ENCODE measurements around the gene IL18RAP. TPM values are rescaled to one million over a fixed set of nuclear protein-coding genes. Genes with fewer than 3 reads are reported as not detected.

IL18RAP gene, protein sequence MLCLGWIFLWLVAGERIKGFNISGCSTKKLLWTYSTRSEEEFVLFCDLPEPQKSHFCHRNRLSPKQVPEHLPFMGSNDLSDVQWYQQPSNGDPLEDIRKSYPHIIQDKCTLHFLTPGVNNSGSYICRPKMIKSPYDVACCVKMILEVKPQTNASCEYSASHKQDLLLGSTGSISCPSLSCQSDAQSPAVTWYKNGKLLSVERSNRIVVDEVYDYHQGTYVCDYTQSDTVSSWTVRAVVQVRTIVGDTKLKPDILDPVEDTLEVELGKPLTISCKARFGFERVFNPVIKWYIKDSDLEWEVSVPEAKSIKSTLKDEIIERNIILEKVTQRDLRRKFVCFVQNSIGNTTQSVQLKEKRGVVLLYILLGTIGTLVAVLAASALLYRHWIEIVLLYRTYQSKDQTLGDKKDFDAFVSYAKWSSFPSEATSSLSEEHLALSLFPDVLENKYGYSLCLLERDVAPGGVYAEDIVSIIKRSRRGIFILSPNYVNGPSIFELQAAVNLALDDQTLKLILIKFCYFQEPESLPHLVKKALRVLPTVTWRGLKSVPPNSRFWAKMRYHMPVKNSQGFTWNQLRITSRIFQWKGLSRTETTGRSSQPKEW
- total RNA-seq, result 0.11 TPM in 1 of 2 replicates, not detected in the other

DNA sequence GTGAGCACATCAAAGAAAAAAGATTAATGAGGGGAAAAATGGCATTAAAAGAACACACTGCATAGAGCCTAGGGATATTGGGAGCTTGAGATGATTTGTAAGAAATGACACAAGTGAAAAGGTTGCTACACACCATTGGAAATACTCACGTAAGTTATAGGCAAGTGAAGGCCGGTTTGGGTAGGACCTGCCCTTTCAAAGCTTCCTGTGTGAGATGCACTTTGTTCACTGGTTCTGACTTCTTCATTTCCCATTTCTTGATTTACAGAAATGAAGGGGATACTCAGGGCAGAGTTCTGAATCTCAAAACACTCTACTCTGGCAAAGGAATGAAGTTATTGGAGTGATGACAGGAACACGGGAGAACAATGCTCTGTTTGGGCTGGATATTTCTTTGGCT lies at the start of gene IL18RAP:
TSS of gene IL18RAP (plus strand) at position 251 of the 400 bp plus-strand sequence. CDS start at position 369, 118 bp downstream.

DNA sequence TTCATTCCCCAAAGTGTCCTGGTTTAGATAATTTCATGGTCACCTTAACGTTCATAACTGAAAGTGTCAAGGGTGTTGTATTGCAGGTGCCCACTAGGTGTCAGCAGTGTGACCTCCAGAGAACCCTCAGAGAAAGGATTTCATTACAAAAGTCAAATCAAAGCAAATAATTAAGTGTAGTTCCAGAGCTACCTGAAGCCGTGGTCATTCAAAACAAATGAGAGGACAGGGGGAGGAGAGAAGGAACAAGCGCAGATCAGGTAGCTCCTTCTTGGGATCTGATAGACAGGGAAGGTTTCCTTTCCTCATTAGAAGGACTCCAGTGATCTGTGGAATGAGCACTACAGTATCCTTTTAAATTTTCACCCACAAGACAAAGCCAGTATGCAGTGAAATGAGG lies 50.1 kb downstream of the IL18RAP start, which contains the start of gene SLC9A4:
TSS of gene SLC9A4 (plus strand) at position 207 of the 400 bp plus-strand sequence. CDS start 534 bp downstream, outside the sequence.

Small RNA genes within 50 kb of the gene (small RNA-seq; reads per million reads assigned to genes)
- 0.09 reads per million for gene MIR4772

Other genes starting within 250 kb of the IL18RAP start
- gene IL1RL2, start 236.1 kb upstream of the IL18RAP start, total RNA-seq, result 10.6 and 13.7 TPM in 2 replicates
- not detected in 2 replicates for gene IL1RL1, start 111.6 kb upstream of the IL18RAP start, total RNA-seq
- 1.7 and 4.3 TPM in 2 replicates for gene IL18R1, start 67.4 kb upstream of the IL18RAP start, total RNA-seq
- 0.22 and 0.79 TPM in 2 replicates for gene SLC9A4, start 50.1 kb downstream of the IL18RAP start, total RNA-seq
- under 0.01 TPM in 2 replicates for gene SLC9A2, start 196.4 kb downstream of the IL18RAP start, total RNA-seq

Data from placental epithelial cell (primary cell).